Measurements from ENCODE around the gene HAS3.

- TF ChIP-seq POLR2A (IDR thresholded peaks at IDR 0.05; ENCODE audit: low read length): no peak
- TF ChIP-seq GATA1 (IDR thresholded peaks at IDR 0.05; ENCODE audit: low read depth, low read length): no peak
These were observed 25.9 kb downstream of the HAS3 start for GRCh38 chr16:69131167-69131838.

Measured in erythroblast (primary cell).